Measurements from ENCODE around the gene CD84.

Gene CD84

DNA sequence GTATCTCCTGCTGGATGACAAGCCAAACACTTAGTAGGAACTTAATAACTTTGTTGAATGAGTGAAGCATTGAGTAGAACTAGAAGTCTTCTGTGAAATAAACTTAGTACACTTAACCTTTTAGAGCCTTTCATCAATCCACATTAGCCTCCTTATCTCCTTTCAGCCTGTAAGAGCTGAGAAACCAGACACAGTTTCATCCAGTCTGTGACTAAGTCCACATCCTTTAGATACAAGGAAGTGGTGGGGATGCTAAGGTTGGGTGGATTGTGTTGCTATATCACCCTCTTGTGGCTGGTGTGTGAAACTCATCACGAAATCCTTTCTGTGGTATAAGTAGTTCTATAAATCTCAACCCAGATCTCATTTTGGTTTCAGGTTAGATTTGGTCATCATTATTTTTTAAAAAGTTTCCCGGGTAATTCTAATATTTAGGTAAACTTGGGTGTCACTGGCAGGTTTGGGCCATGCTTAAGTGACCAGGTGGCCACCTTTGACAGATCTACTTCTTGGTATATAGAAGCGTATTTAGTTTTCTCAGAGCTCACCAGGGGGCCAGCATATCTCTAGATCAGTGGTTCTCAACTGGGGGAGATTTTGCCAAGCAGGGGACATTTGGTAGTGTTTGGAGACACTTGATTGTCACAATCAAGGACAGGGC lies 27.8 kb upstream of the CD84 start:
- Histone ChIP-seq H3K4me3 (IDR thresholded peaks at IDR 0.05; ENCODE audit: insufficient read depth, low read depth, low read length) (no peak overlapping the region), H3K27me3 (ENCODE audit: insufficient read depth, low read depth) (no peaks in the 10 kb centered on the region), H3K36me3 (ENCODE audit: insufficient read depth) (no peaks in the 10 kb centered on the region), H3K4me2 (no peak overlapping the region; the same call in 1 of the 2 replicates), H2AFZ (ENCODE audit: low read depth) (peak overlapping the region; percentile 47), H3K79me2 (ENCODE audit: insufficient read depth, low read depth) (no peaks in the 10 kb centered on the region), H3K9ac (no peak overlapping the region), H4K20me1 (ENCODE audit: insufficient read depth) (no peaks in the 10 kb centered on the region), H3K4me1 (ENCODE audit: low read depth, poor library complexity, severe bottlenecking) (peaks cover 25% of the 10 kb centered on the region), H3K27ac (no peak overlapping the region)
- TF ChIP-seq, protein P1, sequence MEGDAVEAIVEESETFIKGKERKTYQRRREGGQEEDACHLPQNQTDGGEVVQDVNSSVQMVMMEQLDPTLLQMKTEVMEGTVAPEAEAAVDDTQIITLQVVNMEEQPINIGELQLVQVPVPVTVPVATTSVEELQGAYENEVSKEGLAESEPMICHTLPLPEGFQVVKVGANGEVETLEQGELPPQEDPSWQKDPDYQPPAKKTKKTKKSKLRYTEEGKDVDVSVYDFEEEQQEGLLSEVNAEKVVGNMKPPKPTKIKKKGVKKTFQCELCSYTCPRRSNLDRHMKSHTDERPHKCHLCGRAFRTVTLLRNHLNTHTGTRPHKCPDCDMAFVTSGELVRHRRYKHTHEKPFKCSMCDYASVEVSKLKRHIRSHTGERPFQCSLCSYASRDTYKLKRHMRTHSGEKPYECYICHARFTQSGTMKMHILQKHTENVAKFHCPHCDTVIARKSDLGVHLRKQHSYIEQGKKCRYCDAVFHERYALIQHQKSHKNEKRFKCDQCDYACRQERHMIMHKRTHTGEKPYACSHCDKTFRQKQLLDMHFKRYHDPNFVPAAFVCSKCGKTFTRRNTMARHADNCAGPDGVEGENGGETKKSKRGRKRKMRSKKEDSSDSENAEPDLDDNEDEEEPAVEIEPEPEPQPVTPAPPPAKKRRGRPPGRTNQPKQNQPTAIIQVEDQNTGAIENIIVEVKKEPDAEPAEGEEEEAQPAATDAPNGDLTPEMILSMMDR (conservative IDR thresholded peaks at IDR 0.05; ENCODE audit: low read depth, low read length) = peak; percentile 99

DNA sequence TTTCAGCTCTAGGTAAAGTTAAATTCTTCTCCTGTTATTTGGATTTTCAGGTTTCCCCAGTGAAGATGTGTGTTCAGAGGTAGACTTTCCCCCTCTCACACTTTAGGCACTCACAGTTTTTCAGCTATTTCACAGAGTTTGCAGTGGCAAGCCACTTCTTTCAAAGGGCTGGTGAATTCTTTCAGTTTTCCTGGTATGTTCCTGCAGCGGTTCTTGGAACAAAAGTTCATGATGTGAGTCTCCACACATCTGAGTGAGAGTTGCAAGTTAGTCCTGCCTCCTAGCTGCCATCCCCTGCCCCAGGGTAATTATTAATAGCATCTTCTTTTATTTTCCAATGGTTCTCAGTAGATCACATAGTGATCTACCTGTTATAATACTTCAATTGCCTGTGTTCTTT lies 27.3 kb upstream of the CD84 start:
- Histone ChIP-seq H2AFZ (ENCODE audit: low read depth) (peak overlapping the region; percentile 47), H3K79me2 (ENCODE audit: insufficient read depth, low read depth) (no peaks in the 10 kb centered on the region), H3K36me3 (ENCODE audit: insufficient read depth) (no peaks in the 10 kb centered on the region), H3K4me1 (ENCODE audit: low read depth, poor library complexity, severe bottlenecking) (peaks cover 25% of the 10 kb centered on the region), H3K27ac (no peak overlapping the region), H3K9ac (no peak overlapping the region), H3K4me2 (no peak overlapping the region; the same call in 1 of the 2 replicates), H3K27me3 (ENCODE audit: insufficient read depth, low read depth) (no peaks in the 10 kb centered on the region), H4K20me1 (ENCODE audit: insufficient read depth) (no peaks in the 10 kb centered on the region), H3K4me3 (IDR thresholded peaks at IDR 0.05; ENCODE audit: insufficient read depth, low read depth, low read length) (peak overlapping the region; percentile 7)
- TF ChIP-seq, protein P1 (conservative IDR thresholded peaks at IDR 0.05; ENCODE audit: low read depth, low read length) = no peak

DNA sequence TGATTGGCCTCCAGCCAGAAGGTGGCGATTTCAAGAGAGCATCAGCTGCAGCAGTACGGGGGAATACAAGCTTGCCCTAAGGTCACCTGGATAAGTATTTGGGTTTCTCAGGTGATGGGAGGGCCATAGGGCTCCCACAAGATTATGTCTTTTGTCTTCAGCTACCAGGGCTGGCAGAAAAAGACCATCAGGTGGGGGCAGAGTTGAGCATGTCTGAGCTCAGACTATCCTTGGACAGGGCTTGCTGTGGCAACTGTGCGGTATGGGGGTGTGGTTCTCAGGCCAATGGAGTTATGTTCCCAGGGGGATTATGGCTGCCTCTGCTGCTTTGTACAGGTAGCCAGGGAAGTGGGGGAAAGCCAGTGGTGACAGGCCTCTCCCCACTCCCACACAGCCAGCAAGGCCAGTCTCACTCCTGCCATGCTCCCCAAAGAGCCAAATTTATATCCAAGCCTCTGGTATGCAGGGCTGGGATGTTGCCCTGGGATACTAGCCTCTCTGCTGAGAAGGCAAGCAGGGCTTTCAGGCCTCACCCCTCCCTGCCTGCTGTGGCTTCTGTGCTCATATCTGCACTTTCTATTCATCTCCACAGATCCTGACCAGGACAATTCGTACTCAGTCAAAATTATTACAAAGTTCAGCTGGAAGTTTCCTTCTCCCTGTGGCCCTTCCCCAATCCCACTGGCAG lies 26.6 kb upstream of the CD84 start:
- Histone ChIP-seq H3K27me3 (ENCODE audit: insufficient read depth, low read depth) (no peaks in the 10 kb centered on the region), H3K9ac (no peak overlapping the region), H3K4me2 (no peak overlapping the region; the same call in 1 of the 2 replicates), H3K4me1 (ENCODE audit: low read depth, poor library complexity, severe bottlenecking) (peaks cover 25% of the 10 kb centered on the region), H3K79me2 (ENCODE audit: insufficient read depth, low read depth) (no peaks in the 10 kb centered on the region), H4K20me1 (ENCODE audit: insufficient read depth) (no peaks in the 10 kb centered on the region), H3K4me3 (IDR thresholded peaks at IDR 0.05; ENCODE audit: insufficient read depth, low read depth, low read length) (peak overlapping the region; percentile 18), H2AFZ (ENCODE audit: low read depth) (peak overlapping the region; percentile 47), H3K36me3 (ENCODE audit: insufficient read depth) (no peaks in the 10 kb centered on the region), H3K27ac (no peak overlapping the region)
- TF ChIP-seq, protein P1 (conservative IDR thresholded peaks at IDR 0.05; ENCODE audit: low read depth, low read length) = peak; percentile 13; the same call in 1 of the 2 replicates

DNA sequence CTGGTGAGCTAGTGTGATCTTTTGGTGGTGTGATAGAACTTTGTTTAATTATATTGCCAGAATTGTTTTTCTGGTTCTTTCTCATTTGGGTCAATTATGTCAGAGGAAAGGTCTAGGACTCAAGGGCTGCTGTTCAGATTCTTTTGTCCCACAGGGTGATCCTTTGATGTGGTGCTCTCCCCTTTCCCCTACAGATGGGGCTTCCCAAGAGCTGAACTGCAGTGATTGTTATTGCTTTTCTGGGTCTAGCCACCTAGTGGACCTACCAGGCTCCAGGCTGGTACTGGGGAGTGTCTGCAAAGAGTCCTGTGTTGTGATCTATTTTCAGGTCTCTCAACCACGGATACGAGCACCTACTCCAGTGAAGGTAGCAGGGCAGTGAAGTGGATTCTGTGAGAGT lies 25.9 kb upstream of the CD84 start:
- H3K27ac ChIP-seq = no peak overlapping the region
- TF ChIP-seq, protein P1 (conservative IDR thresholded peaks at IDR 0.05; ENCODE audit: low read depth, low read length) = peak; percentile 13; the same call in 1 of the 2 replicates

More for the DNA sequence above, 25.9 kb upstream of the CD84 start:
- H3K36me3 ChIP-seq (ENCODE audit: insufficient read depth) = no peaks in the 10 kb centered on the region
- no peaks in the 10 kb centered on the region for H4K20me1 ChIP-seq (ENCODE audit: insufficient read depth)
- H3K4me1 ChIP-seq (ENCODE audit: low read depth, poor library complexity, severe bottlenecking) = peaks cover 25% of the 10 kb centered on the region
- peak overlapping the region; percentile 18 for H3K4me3 ChIP-seq (IDR thresholded peaks at IDR 0.05; ENCODE audit: insufficient read depth, low read depth, low read length)
- H3K27me3 ChIP-seq (ENCODE audit: insufficient read depth, low read depth) = no peaks in the 10 kb centered on the region
- no peak overlapping the region for H3K9ac ChIP-seq
- no peak overlapping the region for H2AFZ ChIP-seq (ENCODE audit: low read depth)
- no peaks in the 10 kb centered on the region for H3K79me2 ChIP-seq (ENCODE audit: insufficient read depth, low read depth)
- no peak overlapping the region for H3K4me2 ChIP-seq
